PFSK-1 (cell line): ENCODE results near the gene CACNA2D2.

Experiments used
- POLR2AphosphoS5 ChIP-seq: IDR thresholded peaks from 2 replicates; pipeline ENCODE4 v1.6.1; 2012; ENCODE audit warnings: low read depth, mild to moderate bottlenecking, control low read depth, low read length, moderate library complexity
- SIN3A ChIP-seq: IDR thresholded peaks from 2 replicates; pipeline ENCODE4 v1.6.1; 2012; ENCODE audit warnings: mild to moderate bottlenecking, low read length, moderate library complexity, borderline replicate concordance; ENCODE audit not compliant: insufficient read depth
- TAF1 ChIP-seq: IDR thresholded peaks from 2 replicates; pipeline ENCODE4 v1.6.1; 2012; ENCODE audit warnings: low read length, control low read depth, borderline replicate concordance; ENCODE audit not compliant: insufficient read depth
- TF ChIP-seq, protein P1 (sequence below), 2 experiments: IDR thresholded peaks; 2 replicates each; pipeline versions ENCODE4 v1.6.1 to v1.8.0; 2011 to 2012; ENCODE audit warnings: low read depth in 2 of 2, low read length in 2 of 2, control low read depth in 1 of 2, inconsistent platforms in 1 of 2, mild to moderate bottlenecking in 1 of 2, moderate library complexity in 1 of 2; ENCODE audit not compliant: insufficient read depth in 1 of 2

DNA sequence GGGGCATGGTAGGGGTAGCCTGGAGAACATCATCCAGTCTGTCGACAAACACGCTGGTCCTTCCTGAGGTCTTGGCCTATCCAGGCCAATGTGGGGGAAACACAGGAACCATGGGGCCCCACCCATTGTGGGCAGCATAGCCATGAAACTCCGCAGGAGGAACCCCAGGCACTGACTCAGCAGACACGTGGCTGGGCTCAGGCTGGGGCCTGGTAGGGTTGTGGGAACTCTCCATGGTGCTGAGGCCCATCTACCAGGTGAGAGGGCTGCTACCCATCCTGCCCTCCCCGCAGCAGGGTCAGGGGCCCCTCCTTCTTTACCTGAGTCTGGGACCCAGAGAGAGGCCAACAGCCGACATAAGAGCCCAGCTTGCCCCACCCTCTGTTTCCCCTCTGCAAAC lies 22.6 kb upstream of the CACNA2D2 start:
- TF ChIP-seq TAF1 (no peak), SIN3A (peak; percentile 50; the same call in 1 of the 2 replicates), POLR2AphosphoS5 (no peak)
- TF ChIP-seq, protein P1, sequence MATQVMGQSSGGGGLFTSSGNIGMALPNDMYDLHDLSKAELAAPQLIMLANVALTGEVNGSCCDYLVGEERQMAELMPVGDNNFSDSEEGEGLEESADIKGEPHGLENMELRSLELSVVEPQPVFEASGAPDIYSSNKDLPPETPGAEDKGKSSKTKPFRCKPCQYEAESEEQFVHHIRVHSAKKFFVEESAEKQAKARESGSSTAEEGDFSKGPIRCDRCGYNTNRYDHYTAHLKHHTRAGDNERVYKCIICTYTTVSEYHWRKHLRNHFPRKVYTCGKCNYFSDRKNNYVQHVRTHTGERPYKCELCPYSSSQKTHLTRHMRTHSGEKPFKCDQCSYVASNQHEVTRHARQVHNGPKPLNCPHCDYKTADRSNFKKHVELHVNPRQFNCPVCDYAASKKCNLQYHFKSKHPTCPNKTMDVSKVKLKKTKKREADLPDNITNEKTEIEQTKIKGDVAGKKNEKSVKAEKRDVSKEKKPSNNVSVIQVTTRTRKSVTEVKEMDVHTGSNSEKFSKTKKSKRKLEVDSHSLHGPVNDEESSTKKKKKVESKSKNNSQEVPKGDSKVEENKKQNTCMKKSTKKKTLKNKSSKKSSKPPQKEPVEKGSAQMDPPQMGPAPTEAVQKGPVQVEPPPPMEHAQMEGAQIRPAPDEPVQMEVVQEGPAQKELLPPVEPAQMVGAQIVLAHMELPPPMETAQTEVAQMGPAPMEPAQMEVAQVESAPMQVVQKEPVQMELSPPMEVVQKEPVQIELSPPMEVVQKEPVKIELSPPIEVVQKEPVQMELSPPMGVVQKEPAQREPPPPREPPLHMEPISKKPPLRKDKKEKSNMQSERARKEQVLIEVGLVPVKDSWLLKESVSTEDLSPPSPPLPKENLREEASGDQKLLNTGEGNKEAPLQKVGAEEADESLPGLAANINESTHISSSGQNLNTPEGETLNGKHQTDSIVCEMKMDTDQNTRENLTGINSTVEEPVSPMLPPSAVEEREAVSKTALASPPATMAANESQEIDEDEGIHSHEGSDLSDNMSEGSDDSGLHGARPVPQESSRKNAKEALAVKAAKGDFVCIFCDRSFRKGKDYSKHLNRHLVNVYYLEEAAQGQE (IDR thresholded peaks at IDR 0.05; ENCODE audit: insufficient read depth in 1 of 2, low read depth in 2 of 2, low read length in 2 of 2) = peak; percentile 96 to 97
